Body of pancreas (tissue), 4 donors: Measurements from ENCODE around the gene C1orf56. TPM values are rescaled to one million over a fixed set of nuclear protein-coding genes. Genes with fewer than 3 reads are reported as not detected.

Experiments used
- ATAC-seq: fragments of 150-250 bp; one replicate; pipeline ENCODE4 v1.9.1; 2016
- DNase-seq, 4 donors: peaks; one replicate each; pipeline ENCODE4 v3.0.0-alpha.2; 2019
- H3K27ac ChIP-seq, 4 donors: fragments of 200-600 bp; sonication (generic); 1 replicate in 3 of 4; 2 replicates in 1 of 4; pipeline versions ENCODE4 v1.5.1 to v1.6.1; 2016 to 2019; ENCODE audit warnings: mild to moderate bottlenecking in 1 of 4, mixed read lengths in 1 of 4, moderate library complexity in 1 of 4
- H3K27me3 ChIP-seq, 2 donors: fragments of 200-600 bp; sonication (generic); one replicate each; pipeline ENCODE4 v1.6.0; 2016; ENCODE audit warnings: mild to moderate bottlenecking in 1 of 2
- H3K36me3 ChIP-seq, 2 donors: fragments of 200-600 bp; sonication (generic); replicated peaks in 1 of 2; 2 replicates each; pipeline ENCODE4 v1.5.1; 2016; ENCODE audit warnings: low read depth in 2 of 2; ENCODE audit not compliant: insufficient read depth in 1 of 2
- H3K4me1 ChIP-seq: fragments of 200-600 bp; sonication (generic); one replicate; pipeline ENCODE4 v1.6.0; 2016
- H3K4me3 ChIP-seq, 2 donors: fragments of 200-600 bp; sonication (generic); 1 replicate in 1 of 2; 2 replicates in 1 of 2; pipeline ENCODE4 v1.5.1; 2016 to 2019
- H3K9me3 ChIP-seq, 3 donors: fragments of 200-600 bp; sonication (generic); 1 replicate in 2 of 3; 2 replicates in 1 of 3; pipeline ENCODE4 v1.5.1; 2016
- CTCF ChIP-seq, 7 experiments: fragments of 450-650 bp in 4 of 7; fragments of 200-600 bp in 3 of 7; sonication (generic) in 3 of 7; IDR thresholded peaks; one replicate each; pipeline ENCODE4 v1.5.1; 2016 to 2019; ENCODE audit warnings: antibody characterized with exemption in 7 of 7
- POLR2A ChIP-seq, 3 donors: fragments of 450-650 bp; IDR thresholded peaks; one replicate each; pipeline ENCODE4 v1.6.1; 2016; ENCODE audit warnings: antibody characterized with exemption in 3 of 3, mild to moderate bottlenecking in 2 of 3
- WGBS, 2 donors: methylation state at CpG; one replicate each; pipeline ENCODE4 v1.1.5; 2017; 5-methylcytosine and 5-hydroxymethylcytosine counted together
- intact Hi-C: fragments of 100-400 bp; cut with DNase I; formaldehyde crosslinking; loops from one replicate; pipeline ENCODE4 v1.15.1; 2023
- total RNA-seq, 2 donors: library from RNA; depleted of rRNA; stranded (reverse); fragments of >200 nt; gene quantifications; one replicate each; pipeline ENCODE4 v1.1.0, GENCODE V29; 2016

C1orf56 gene
- total RNA-seq, 2 donors from 2014 or later, result 5.7 to 6.9 TPM

- Histone ChIP-seq H3K4me3 (no peak within 1 kb of the TSS), H3K36me3 (peaks cover 0 to 5% of the 10 kb centered on the region in 2 donors), H3K27me3 (no peaks in the 10 kb centered on the region), H3K9me3 (no peaks in the 10 kb centered on the region), H3K4me1 (no peaks in the 10 kb centered on the region), H3K27ac (no peak within 1 kb of the TSS)
- TF ChIP-seq CTCF (IDR thresholded peaks at IDR 0.05), result no peak
- ATAC-seq (no peak), DNase-seq (no peak)
- WGBS, 2 donors, result 38 to 46% methylated on average over 2 of the region's 2 CpGs
- intact Hi-C loops, result no loop called here
Measured at GRCh38 chr1:151036356-151036755, 11.2 kb upstream of the C1orf56 start, which contains the start of gene BNIPL. Gene BNIPL, plus strand, starts transcription at chr1:151036586. Its CDS starts 140 bp downstream, at chr1:151036726.

GRCh38 chr1:151037032-151037431 lies 10.5 kb upstream of the C1orf56 start:
- no peak for ATAC-seq
- no peak for DNase-seq
- no peaks in the 10 kb centered on the region for H3K27me3 ChIP-seq
- WGBS, 2 donors, result 71 to 81% methylated on average over 6 of the region's 6 CpGs
- no peak overlapping the region for H3K4me3 ChIP-seq
- TF ChIP-seq CTCF (IDR thresholded peaks at IDR 0.05) (no peak), POLR2A (IDR thresholded peaks at IDR 0.05) (no peak)
- intact Hi-C loops, result no loop called here
- H3K4me1 ChIP-seq, result no peaks in the 10 kb centered on the region
- H3K9me3 ChIP-seq, result no peaks in the 10 kb centered on the region
- no peak overlapping the region for H3K27ac ChIP-seq
- H3K36me3 ChIP-seq, result peaks cover 0 to 5% of the 10 kb centered on the region in 2 donors

GRCh38 chr1:151039521-151039920 lies 8.0 kb upstream of the C1orf56 start:
- Histone ChIP-seq H3K27me3 (no peaks in the 10 kb centered on the region), H3K9me3 (no peaks in the 10 kb centered on the region), H3K4me3 (no peak overlapping the region), H3K27ac (no peak overlapping the region), H3K36me3 (no peaks in the 10 kb centered on the region), H3K4me1 (no peaks in the 10 kb centered on the region)
- DNase-seq, result no peak
- no peak for ATAC-seq
- intact Hi-C loops, result no loop called here
- 77 to 89% methylated on average over 3 of the region's 3 CpGs for WGBS, 2 donors
- TF ChIP-seq CTCF (IDR thresholded peaks at IDR 0.05), result no peak
- no peak for TF ChIP-seq POLR2A (IDR thresholded peaks at IDR 0.05)

GRCh38 chr1:151043163-151043562 lies 4.4 kb upstream of the C1orf56 start:
- no peaks in the 10 kb centered on the region for H3K36me3 ChIP-seq
- intact Hi-C loops, result no loop called here
- H3K4me1 ChIP-seq, result peaks cover 5% of the 10 kb centered on the region
- H3K4me3 ChIP-seq, result no peak overlapping the region
- DNase-seq (no peak), ATAC-seq (no peak)
- H3K9me3 ChIP-seq, result no peaks in the 10 kb centered on the region
- no peak overlapping the region for H3K27ac ChIP-seq
- WGBS, 2 donors, result 69 to 78% methylated on average over 1 of the region's 1 CpG
- TF ChIP-seq POLR2A (IDR thresholded peaks at IDR 0.05) (no peak), CTCF (IDR thresholded peaks at IDR 0.05) (no peak)
- H3K27me3 ChIP-seq, result no peaks in the 10 kb centered on the region

- TF ChIP-seq CTCF (IDR thresholded peaks at IDR 0.05) (peak in 4 of 7 experiments; percentile 42 to 65 (median 56)), POLR2A (IDR thresholded peaks at IDR 0.05) (peak; percentile 8 to 43 (median 40))
- Histone ChIP-seq H3K27me3 (no peaks in the 10 kb centered on the region), H3K4me3 (peak overlapping the region; percentile 35 to 53), H3K4me1 (peaks cover 13% of the 10 kb centered on the region), H3K36me3 (peaks cover 0 to 5% of the 10 kb centered on the region in 2 donors), H3K9me3 (no peaks in the 10 kb centered on the region), H3K27ac (peak overlapping the region; percentile 63 to 79 (median 72))
- ATAC-seq (peak; percentile 83), DNase-seq (peak; percentile 71 to 85 (median 80))
- WGBS, 2 donors, result 0% methylated on average over 7 to 48 of the region's 48 CpGs
- intact Hi-C loops, result no loop called here
Measured at GRCh38 chr1:151047925-151048644, 534 bp downstream of the C1orf56 start.
